HG03060 (cell line): ENCODE measurements around the gene TRIM14.
"Not testable (repeated sequence)": the region's sequence is repeated elsewhere in the genome, so short reads cannot be mapped to it uniquely, and the experiment has no call there.

Experiments
- ATAC-seq: cut with Tn5 transposase; IDR thresholded peaks from one replicate; pipeline ENCODE4 v1.9.1; 2021; ENCODE audit warnings: low read depth, moderate number of reproducible peaks; ENCODE audit not compliant: unreplicated experiment

TRIM14 gene

DNA sequence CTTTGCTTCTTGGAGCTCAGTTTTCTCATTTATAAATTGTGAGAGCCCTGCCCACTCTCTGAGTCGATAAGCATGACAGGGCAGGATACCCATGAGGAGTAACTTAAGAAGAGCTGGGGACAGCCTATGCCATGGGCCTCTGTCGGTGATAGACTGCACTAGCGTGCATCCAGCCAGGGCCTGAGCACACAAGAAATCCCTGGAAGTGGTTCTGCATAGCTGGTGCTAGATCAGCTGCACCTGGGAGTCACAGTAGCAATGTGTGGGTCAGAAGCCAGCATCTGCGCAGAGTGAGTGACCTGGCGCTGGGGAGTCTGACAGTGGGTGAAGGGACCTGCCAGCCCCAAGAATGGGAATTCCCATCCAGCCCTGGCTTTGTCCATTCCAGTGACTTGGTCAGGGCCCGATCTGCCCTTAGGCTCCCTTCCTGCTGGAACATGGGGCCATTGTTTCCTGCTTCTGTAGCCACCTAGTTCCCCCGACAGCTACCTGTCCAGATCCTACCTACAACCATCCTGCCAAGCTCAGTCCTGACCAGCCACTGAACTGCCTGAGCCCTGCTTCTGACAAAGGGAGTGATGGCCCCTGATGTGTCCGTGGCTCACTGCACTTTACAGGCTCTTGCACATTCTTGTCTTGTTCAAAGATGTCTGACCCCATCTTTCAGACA, 98.4 kb downstream of the TRIM14 start:
- no peak for ATAC-seq

- not testable (repeated sequence) for ATAC-seq
Measured at GRCh38 chr9:98019869-98020268, 99.2 kb downstream of the TRIM14 start.
